Colonic mucosa (tissue), 4 donors: Measurements from ENCODE around the gene GNA14. TPM values are rescaled to one million over a fixed set of nuclear protein-coding genes. Genes with fewer than 3 reads are reported as not detected.

Experiments
- DNase-seq: peaks from one replicate; pipeline ENCODE4 v3.0.0-alpha.2; 2020
- H3K27ac ChIP-seq: fragments of 200-600 bp; one replicate; pipeline ENCODE4 v1.8.0; 2021
- H3K27me3 ChIP-seq: fragments of 200-600 bp; one replicate; pipeline ENCODE4 v1.8.0; 2021
- H3K36me3 ChIP-seq: fragments of 200-600 bp; one replicate; pipeline ENCODE4 v1.8.0; 2021
- H3K4me1 ChIP-seq: fragments of 200-600 bp; one replicate; pipeline ENCODE4 v1.8.0; 2021; ENCODE audit warnings: mild to moderate bottlenecking
- H3K4me3 ChIP-seq: fragments of 200-600 bp; one replicate; pipeline ENCODE4 v1.8.0; 2021
- H3K9ac ChIP-seq, 2 donors: one replicate each; pipeline ENCODE4 v1.7.0; 2013; ENCODE audit warnings: control low read depth in 2 of 2, low read depth in 2 of 2, low read length in 2 of 2
- H3K9me3 ChIP-seq: fragments of 200-600 bp; one replicate; pipeline ENCODE4 v1.8.0; 2021
- CTCF ChIP-seq: fragments of 200-600 bp; IDR thresholded peaks from one replicate; pipeline ENCODE4 v1.8.0; 2022; ENCODE audit warnings: antibody characterized with exemption, mild to moderate bottlenecking
- intact Hi-C: fragments of 100-400 bp; cut with DNase I; formaldehyde crosslinking; loops from one replicate; pipeline ENCODE4 v1.14.1; 2022
- total RNA-seq, 2 donors: library from RNA; stranded (reverse); fragmentation: NEBNext Ultra II Directional in 1 of 2; extraction: Animal tissue kit (Norgen Biotek cat#: 25700) in 1 of 2; gene quantifications; one replicate each; pipeline ENCODE4 v1.2.1, GENCODE V29; 2021
- donor health status: healthy.
- donor health status: DM: no; HTN: no; CAD: no.
- donor health status: DM: no; HTN: no; CAD: no.

The GNA14 gene
- total RNA-seq, 2 donors from 2014 or later: 7.9 to 11.7 TPM

- no peak for DNase-seq
- Histone ChIP-seq H3K4me3 (no peak overlapping the region), H3K4me1 (no peaks in the 10 kb centered on the region), H3K9me3 (no peaks in the 10 kb centered on the region), H3K9ac (no peak overlapping the region), H3K27ac (no peak overlapping the region), H3K27me3 (no peaks in the 10 kb centered on the region), H3K36me3 (no peaks in the 10 kb centered on the region)
- intact Hi-C loops: no loop called here
- TF ChIP-seq CTCF: no peak
These were observed 224.3 kb downstream of the GNA14 start for GRCh38 chr9:77423841-77424240.

- H3K9me3 ChIP-seq: no peaks in the 10 kb centered on the region
- H3K36me3 ChIP-seq: no peaks in the 10 kb centered on the region
- no peaks in the 10 kb centered on the region for H3K4me1 ChIP-seq
- DNase-seq: no peak
- H3K9ac ChIP-seq: no peak overlapping the region
- no peak overlapping the region for H3K4me3 ChIP-seq
- no peak for TF ChIP-seq CTCF
- intact Hi-C loops: no loop called here
- no peak overlapping the region for H3K27ac ChIP-seq
- no peaks in the 10 kb centered on the region for H3K27me3 ChIP-seq
These were observed 225.2 kb downstream of the GNA14 start for GRCh38 chr9:77422969-77423368.

- DNase-seq: no peak
- Histone ChIP-seq H3K4me1 (no peaks in the 10 kb centered on the region), H3K36me3 (no peaks in the 10 kb centered on the region), H3K9ac (no peak overlapping the region), H3K27me3 (no peaks in the 10 kb centered on the region), H3K9me3 (no peaks in the 10 kb centered on the region), H3K4me3 (no peak overlapping the region), H3K27ac (no peak overlapping the region)
- TF ChIP-seq CTCF: no peak
- intact Hi-C loops: no loop called here
These were observed 226.4 kb downstream of the GNA14 start for GRCh38 chr9:77421506-77422265.

GRCh38 chr9:77420641-77421040 lies 227.5 kb downstream of the GNA14 start:
- H3K36me3 ChIP-seq: no peaks in the 10 kb centered on the region
- DNase-seq: no peak
- no peak overlapping the region for H3K4me3 ChIP-seq
- H3K27me3 ChIP-seq: no peaks in the 10 kb centered on the region
- TF ChIP-seq CTCF: no peak
- no peaks in the 10 kb centered on the region for H3K9me3 ChIP-seq
- no peaks in the 10 kb centered on the region for H3K4me1 ChIP-seq
- intact Hi-C loops: no loop called here
- H3K27ac ChIP-seq: no peak overlapping the region
- H3K9ac ChIP-seq: no peak overlapping the region

GRCh38 chr9:77418226-77418625 lies 229.9 kb downstream of the GNA14 start:
- H3K27me3 ChIP-seq: no peaks in the 10 kb centered on the region
- H3K4me3 ChIP-seq: no peak overlapping the region
- H3K9me3 ChIP-seq: no peaks in the 10 kb centered on the region
- no peak for DNase-seq
- no peak overlapping the region for H3K9ac ChIP-seq
- H3K36me3 ChIP-seq: no peaks in the 10 kb centered on the region
- H3K4me1 ChIP-seq: no peaks in the 10 kb centered on the region
- H3K27ac ChIP-seq: no peak overlapping the region
- TF ChIP-seq CTCF: no peak
- intact Hi-C loops: no loop called here
